Measurements from ENCODE around the gene GTPBP2.

DNA sequence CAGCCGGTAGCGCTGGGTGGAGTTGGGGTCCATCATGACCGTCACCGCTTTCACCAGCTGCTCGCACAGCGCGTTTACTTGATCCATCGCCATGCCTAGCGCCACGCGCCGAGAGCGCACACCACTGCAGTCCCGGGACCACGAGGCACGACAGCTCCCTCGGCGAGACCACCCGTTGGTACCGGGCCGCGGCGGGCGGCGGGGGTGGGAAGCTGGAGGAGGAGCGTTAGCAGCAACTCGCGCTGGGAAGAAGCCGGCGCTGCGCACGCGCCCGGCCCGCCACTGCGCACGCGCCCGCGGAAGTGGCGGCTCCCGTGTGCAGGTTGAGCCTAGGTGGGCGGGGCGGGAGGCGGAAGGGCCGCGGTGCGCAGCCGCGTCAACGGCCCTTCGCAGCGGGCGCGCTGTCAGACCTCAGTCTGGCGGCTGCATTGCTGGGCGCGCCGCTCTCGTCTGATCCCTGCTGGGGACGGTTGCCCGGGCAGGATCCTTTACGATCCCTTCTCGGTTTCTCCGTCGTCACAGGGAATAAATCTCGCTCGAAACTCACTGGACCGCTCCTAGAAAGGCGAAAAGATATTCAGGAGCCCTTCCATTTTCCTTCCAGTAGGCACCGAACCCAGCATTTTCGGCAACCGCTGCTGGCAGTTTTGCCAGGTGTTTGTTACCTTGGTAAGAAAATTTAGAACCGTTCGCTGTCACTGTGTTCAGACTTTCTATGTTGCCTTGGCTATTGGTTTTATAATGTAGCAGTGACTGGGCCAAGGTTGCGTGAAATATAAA, 53.1 kb downstream of the GTPBP2 start, which contains the start of the genes POLH and XPO5:
- TF ChIP-seq POLR2AphosphoS5 (IDR thresholded peaks at IDR 0.05): peak; percentile 95 to 99 (median 97)
- TF ChIP-seq, protein P1, sequence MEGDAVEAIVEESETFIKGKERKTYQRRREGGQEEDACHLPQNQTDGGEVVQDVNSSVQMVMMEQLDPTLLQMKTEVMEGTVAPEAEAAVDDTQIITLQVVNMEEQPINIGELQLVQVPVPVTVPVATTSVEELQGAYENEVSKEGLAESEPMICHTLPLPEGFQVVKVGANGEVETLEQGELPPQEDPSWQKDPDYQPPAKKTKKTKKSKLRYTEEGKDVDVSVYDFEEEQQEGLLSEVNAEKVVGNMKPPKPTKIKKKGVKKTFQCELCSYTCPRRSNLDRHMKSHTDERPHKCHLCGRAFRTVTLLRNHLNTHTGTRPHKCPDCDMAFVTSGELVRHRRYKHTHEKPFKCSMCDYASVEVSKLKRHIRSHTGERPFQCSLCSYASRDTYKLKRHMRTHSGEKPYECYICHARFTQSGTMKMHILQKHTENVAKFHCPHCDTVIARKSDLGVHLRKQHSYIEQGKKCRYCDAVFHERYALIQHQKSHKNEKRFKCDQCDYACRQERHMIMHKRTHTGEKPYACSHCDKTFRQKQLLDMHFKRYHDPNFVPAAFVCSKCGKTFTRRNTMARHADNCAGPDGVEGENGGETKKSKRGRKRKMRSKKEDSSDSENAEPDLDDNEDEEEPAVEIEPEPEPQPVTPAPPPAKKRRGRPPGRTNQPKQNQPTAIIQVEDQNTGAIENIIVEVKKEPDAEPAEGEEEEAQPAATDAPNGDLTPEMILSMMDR (IDR thresholded peaks at IDR 0.05 in 8 of 11, conservative IDR thresholded peaks at IDR 0.05 in 3 of 11): peak in 4 of 11 experiments; percentile 4 to 47 (median 29)
